ENCODE measurements around the gene RAB13. TPM values are rescaled to one million over a fixed set of nuclear protein-coding genes. Genes with fewer than 3 reads are reported as not detected.
"Not testable (repeated sequence)": the region's sequence is repeated elsewhere in the genome, so short reads cannot be mapped to it uniquely, and the experiment has no call there.

The RAB13 gene
- total RNA-seq, 1 experiment from 2014 or later = 73.6 TPM

- Histone ChIP-seq H3K4me2 (no peak overlapping the region), H3F3A (ENCODE audit: insufficient read depth, low read depth) (no peaks in the 10 kb centered on the region), H3K79me2 (ENCODE audit: low read depth) (no peaks in the 10 kb centered on the region), H2AFZ (no peak overlapping the region), H3K36me3 (ENCODE audit: low read depth) (no peaks in the 10 kb centered on the region), H3K27me3 (ENCODE audit: insufficient read depth, low read depth) (no peaks in the 10 kb centered on the region), H3K4me3 (no peak overlapping the region), H3K9me2 (ENCODE audit: insufficient read depth) (no peaks in the 10 kb centered on the region), H3K4me1 (replicated peaks; ENCODE audit: insufficient read depth) (no peaks in the 10 kb centered on the region), H3K9me3 (ENCODE audit: insufficient read depth, low read depth) (no peaks in the 10 kb centered on the region), H4K20me1 (ENCODE audit: insufficient read depth) (no peaks in the 10 kb centered on the region), H3K27ac (no peak overlapping the region)
- TF ChIP-seq EZH2 (IDR thresholded peaks at IDR 0.05; ENCODE audit: low read depth) = no peak
- no peak for TF ChIP-seq CTCF (conservative IDR thresholded peaks at IDR 0.05)
- CTCF ChIA-PET = interaction anchor here (0.5 kb wide), 1 partner anchor 222 kb away, joined by 5 read pairs; no protein-coding TSS in a partner anchor
- DNase-seq = no peak
- POLR2A ChIA-PET (ENCODE audit: unreplicated experiment) = no interaction called here
- intact Hi-C loops (cut with micrococcal nuclease; ENCODE audit: unreplicated experiment) = no loop called here
- no TSS peak for BruUV-seq (replicated peaks)
Observed at GRCh38 chr1:154019269-154019668, 33.1 kb upstream of the RAB13 start.

- H2AFZ ChIP-seq = no peak overlapping the region
- no peak overlapping the region for H3K27ac ChIP-seq
- H3K9me3 ChIP-seq (ENCODE audit: insufficient read depth, low read depth) = no peaks in the 10 kb centered on the region
- no peak overlapping the region for H3K4me2 ChIP-seq
- BruUV-seq (replicated peaks) = no TSS peak
- POLR2A ChIA-PET (ENCODE audit: unreplicated experiment) = interaction anchor here (0.7 kb wide), 1 partner anchor 130 kb away, joined by 6 read pairs; no protein-coding TSS in a partner anchor
- H3K27me3 ChIP-seq (ENCODE audit: insufficient read depth, low read depth) = no peaks in the 10 kb centered on the region
- no peaks in the 10 kb centered on the region for H3K9me2 ChIP-seq (ENCODE audit: insufficient read depth)
- no peaks in the 10 kb centered on the region for H3F3A ChIP-seq (ENCODE audit: insufficient read depth, low read depth)
- TF ChIP-seq CTCF (conservative IDR thresholded peaks at IDR 0.05) = no peak
- no peak for TF ChIP-seq EZH2 (IDR thresholded peaks at IDR 0.05; ENCODE audit: low read depth)
- CTCF ChIA-PET = interaction anchor here (0.5 kb wide), 1 partner anchor 10 kb away, joined by 5 read pairs; no protein-coding TSS in a partner anchor
- no peak for DNase-seq
- H4K20me1 ChIP-seq (ENCODE audit: insufficient read depth) = no peaks in the 10 kb centered on the region
- no peaks in the 10 kb centered on the region for H3K4me1 ChIP-seq (replicated peaks; ENCODE audit: insufficient read depth)
- no peak overlapping the region for H3K4me3 ChIP-seq
- intact Hi-C loops (cut with micrococcal nuclease; ENCODE audit: unreplicated experiment) = no loop called here
- H3K79me2 ChIP-seq (ENCODE audit: low read depth) = no peaks in the 10 kb centered on the region
- H3K36me3 ChIP-seq (ENCODE audit: low read depth) = no peaks in the 10 kb centered on the region
Observed at GRCh38 chr1:154014154-154014907, 28.2 kb upstream of the RAB13 start.

- H2AFZ ChIP-seq; H3K4me2 ChIP-seq; H3K79me2 ChIP-seq (ENCODE audit: low read depth); H4K20me1 ChIP-seq (ENCODE audit: insufficient read depth); H3K27ac ChIP-seq; H3K9me3 ChIP-seq (ENCODE audit: insufficient read depth, low read depth); DNase-seq; POLR2A ChIA-PET (ENCODE audit: unreplicated experiment); BruUV-seq (replicated peaks); H3K4me3 ChIP-seq; H3K27me3 ChIP-seq (ENCODE audit: insufficient read depth, low read depth); H3F3A ChIP-seq (ENCODE audit: insufficient read depth, low read depth); H3K36me3 ChIP-seq (ENCODE audit: low read depth); CTCF ChIA-PET; H3K4me1 ChIP-seq (replicated peaks; ENCODE audit: insufficient read depth); intact Hi-C loops (cut with micrococcal nuclease; ENCODE audit: unreplicated experiment); H3K9me2 ChIP-seq (ENCODE audit: insufficient read depth): not testable (repeated sequence)
Observed at GRCh38 chr1:154012543-154012942, 26.4 kb upstream of the RAB13 start.

GRCh38 chr1:154012129-154012528 lies 26.0 kb upstream of the RAB13 start:
- Histone ChIP-seq H3K27me3 (ENCODE audit: insufficient read depth, low read depth) (no peaks in the 10 kb centered on the region), H3K4me3 (no peak overlapping the region), H3K4me2 (no peak overlapping the region), H2AFZ (no peak overlapping the region), H3K9me2 (ENCODE audit: insufficient read depth) (no peaks in the 10 kb centered on the region), H3K36me3 (ENCODE audit: low read depth) (no peaks in the 10 kb centered on the region), H3K27ac (no peak overlapping the region), H3F3A (ENCODE audit: insufficient read depth, low read depth) (no peaks in the 10 kb centered on the region), H3K79me2 (ENCODE audit: low read depth) (no peaks in the 10 kb centered on the region), H3K9me3 (ENCODE audit: insufficient read depth, low read depth) (no peaks in the 10 kb centered on the region), H3K4me1 (replicated peaks; ENCODE audit: insufficient read depth) (no peaks in the 10 kb centered on the region), H4K20me1 (ENCODE audit: insufficient read depth) (no peaks in the 10 kb centered on the region)
- intact Hi-C loops (cut with micrococcal nuclease; ENCODE audit: unreplicated experiment) = no loop called here
- ChIA-PET POLR2A (ENCODE audit: unreplicated experiment) (no interaction called here), CTCF (no interaction called here)
- no peak for TF ChIP-seq EZH2 (IDR thresholded peaks at IDR 0.05; ENCODE audit: low read depth)
- TF ChIP-seq CTCF (conservative IDR thresholded peaks at IDR 0.05) = no peak
- no TSS peak for BruUV-seq (replicated peaks)
- no peak for DNase-seq
